Medulla oblongata (tissue), 1 donor: ENCODE measurements around the gene IMPA2.
"Not testable (repeated sequence)": the region's sequence is repeated elsewhere in the genome, so short reads cannot be mapped to it uniquely, and the experiment has no call there.

ENCODE experiments used
- DNase-seq: peaks from one replicate; pipeline ENCODE4 v3.0.0-alpha.2; 2015; ENCODE audit errors: extremely low spot score

The IMPA2 gene

GRCh38 chr18:11981192-11981542, at the start of gene IMPA2:
Gene IMPA2, plus strand, starts transcription at chr18:11981507. Its CDS starts 163 bp downstream, at chr18:11981670.
- DNase-seq, result no peak

- DNase-seq, result no peak
These were observed 48.9 kb upstream of the IMPA2 start for GRCh38 chr18:11932393-11932792.

- DNase-seq, result peak; percentile 80
These were observed 43.3 kb upstream of the IMPA2 start for GRCh38 chr18:11937874-11938478.

GRCh38 chr18:11940956-11941355, 40.4 kb upstream of the IMPA2 start:
- DNase-seq, result no peak

GRCh38 chr18:11943551-11943950, 37.8 kb upstream of the IMPA2 start:
- DNase-seq, result no peak

- DNase-seq, result no peak
These were observed 37.1 kb upstream of the IMPA2 start for GRCh38 chr18:11944252-11944651.

- DNase-seq, result no peak
These were observed 36.5 kb upstream of the IMPA2 start for GRCh38 chr18:11944786-11945185.

GRCh38 chr18:11945834-11946659, 35.3 kb upstream of the IMPA2 start:
- DNase-seq, result not testable (repeated sequence)

GRCh38 chr18:11946756-11947155, 34.6 kb upstream of the IMPA2 start:
- DNase-seq, result no peak

- peak; percentile 93 for DNase-seq
These were observed 33.8 kb upstream of the IMPA2 start for GRCh38 chr18:11947214-11948191.

- no peak for DNase-seq
These were observed 32.3 kb upstream of the IMPA2 start for GRCh38 chr18:11948852-11949523.

GRCh38 chr18:11950824-11951223, 30.5 kb upstream of the IMPA2 start:
- DNase-seq, result no peak

- DNase-seq, result no peak
These were observed 29.9 kb upstream of the IMPA2 start for GRCh38 chr18:11951390-11951851.

- no peak for DNase-seq
These were observed 28.2 kb upstream of the IMPA2 start for GRCh38 chr18:11953113-11953512.

GRCh38 chr18:11955239-11956029, 25.9 kb upstream of the IMPA2 start:
- peak; percentile 71 for DNase-seq

GRCh38 chr18:11956371-11957308, 24.7 kb upstream of the IMPA2 start:
- DNase-seq, result no peak

GRCh38 chr18:11957636-11958035, 23.7 kb upstream of the IMPA2 start:
- DNase-seq, result no peak

- not testable (repeated sequence) for DNase-seq
These were observed 21.7 kb upstream of the IMPA2 start for GRCh38 chr18:11959651-11960050.

- DNase-seq, result no peak
These were observed 20.4 kb upstream of the IMPA2 start for GRCh38 chr18:11960743-11961380.
